HG02623 (cell line): ENCODE results near the gene ERCC2.

Experiments used
- ATAC-seq: cut with Tn5 transposase; IDR thresholded peaks from one replicate; pipeline ENCODE4 v1.9.1; 2021; ENCODE audit warnings: moderate library complexity; ENCODE audit not compliant: unreplicated experiment

ERCC2 gene

GRCh38 chr19:45402298-45403061, 32.1 kb upstream of the ERCC2 start:
- no peak for ATAC-seq

- ATAC-seq, result no peak
Observed at GRCh38 chr19:45401815-45402214, 31.4 kb upstream of the ERCC2 start.

- ATAC-seq, result no peak
Observed at GRCh38 chr19:45400192-45400591, 29.8 kb upstream of the ERCC2 start.

- ATAC-seq, result no peak
Observed at GRCh38 chr19:45395821-45396617, 25.6 kb upstream of the ERCC2 start.

- ATAC-seq, result no peak
Observed at GRCh38 chr19:45391871-45392665, 21.7 kb upstream of the ERCC2 start.

- no peak for ATAC-seq
Observed at GRCh38 chr19:45391346-45391745, 21.0 kb upstream of the ERCC2 start.

GRCh38 chr19:45385392-45386221, 15.2 kb upstream of the ERCC2 start:
- no peak for ATAC-seq

- no peak for ATAC-seq
Observed at GRCh38 chr19:45382426-45382825, 12.1 kb upstream of the ERCC2 start.

- no peak for ATAC-seq
Observed at GRCh38 chr19:45380107-45380506, 9.7 kb upstream of the ERCC2 start.

GRCh38 chr19:45376045-45376724, 5.8 kb upstream of the ERCC2 start:
- no peak for ATAC-seq

- no peak for ATAC-seq
Observed at GRCh38 chr19:45368737-45369340, 1.5 kb downstream of the ERCC2 start.

GRCh38 chr19:45368127-45368526, 2.2 kb downstream of the ERCC2 start:
- no peak for ATAC-seq

GRCh38 chr19:45364696-45365095, 5.7 kb downstream of the ERCC2 start:
- ATAC-seq, result no peak

GRCh38 chr19:45363861-45364459, 6.4 kb downstream of the ERCC2 start:
- no peak for ATAC-seq

- ATAC-seq, result no peak
Observed at GRCh38 chr19:45362291-45362690, 8.1 kb downstream of the ERCC2 start.

GRCh38 chr19:45361608-45362007, 8.8 kb downstream of the ERCC2 start:
- no peak for ATAC-seq

- no peak for ATAC-seq
Observed at GRCh38 chr19:45358213-45358792, 12.1 kb downstream of the ERCC2 start.

- ATAC-seq, result no peak
Observed at GRCh38 chr19:45357445-45357783, 13.0 kb downstream of the ERCC2 start.
